Activated CD4-positive, CD25-positive, alpha-beta regulatory T cell treated with anti-CD3 and anti-CD28 coated beads, Interleukin-2, amount 50 U/mL, for 16 hours (primary cell): Measurements from ENCODE around the gene VPS16.

Experiments used
- DNase-seq: peaks from one replicate; pipeline ENCODE4 v3.0.0-alpha.2; 2020; ENCODE audit warnings: low read depth, low spot score

The VPS16 gene

GRCh38 chr20:2899243-2899642, 58.7 kb downstream of the VPS16 start:
- DNase-seq = no peak

DNA sequence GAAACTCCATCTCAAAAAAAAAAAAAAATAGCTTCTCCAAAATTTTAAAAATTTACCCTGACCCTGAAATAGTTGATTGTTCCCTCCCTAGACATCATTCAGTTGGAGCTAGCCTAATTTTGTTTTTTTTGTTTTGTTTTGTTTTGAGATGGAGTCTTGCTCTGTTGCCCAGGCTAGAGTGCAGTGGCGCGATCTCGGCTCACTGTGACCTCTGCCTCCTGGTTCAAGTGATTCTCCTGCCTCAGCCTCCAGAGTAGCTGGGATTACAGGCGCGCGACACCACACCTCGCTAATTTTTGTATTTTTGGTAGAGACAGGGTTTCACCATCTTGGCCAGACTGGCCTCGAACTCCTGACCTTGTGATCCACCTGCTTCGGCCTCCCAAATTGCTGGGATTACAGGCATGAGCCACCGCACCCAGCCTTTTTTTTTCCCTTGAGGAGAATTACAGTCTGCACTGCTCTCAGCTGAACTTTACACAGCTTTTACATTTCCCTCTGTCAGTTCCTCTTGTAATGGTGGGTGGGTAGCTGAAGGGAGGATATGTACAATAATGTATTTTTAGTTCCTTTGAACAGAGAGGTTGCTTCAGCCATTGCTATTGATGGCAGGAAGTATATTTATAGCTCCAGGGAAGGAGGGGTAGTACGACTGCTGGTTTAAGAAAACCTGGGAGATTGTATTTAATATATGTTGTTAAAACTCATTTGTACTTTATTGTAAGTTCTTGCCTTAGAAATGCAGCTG, 60.5 kb downstream of the VPS16 start:
- no peak for DNase-seq

GRCh38 chr20:2902291-2902690, 61.7 kb downstream of the VPS16 start:
- no peak for DNase-seq

- no peak for DNase-seq
Observed at GRCh38 chr20:2902818-2903217, 62.3 kb downstream of the VPS16 start.

GRCh38 chr20:2903686-2904085, 63.1 kb downstream of the VPS16 start:
- DNase-seq = no peak

- DNase-seq = no peak
Observed at GRCh38 chr20:2907519-2907918, 67.0 kb downstream of the VPS16 start.

DNA sequence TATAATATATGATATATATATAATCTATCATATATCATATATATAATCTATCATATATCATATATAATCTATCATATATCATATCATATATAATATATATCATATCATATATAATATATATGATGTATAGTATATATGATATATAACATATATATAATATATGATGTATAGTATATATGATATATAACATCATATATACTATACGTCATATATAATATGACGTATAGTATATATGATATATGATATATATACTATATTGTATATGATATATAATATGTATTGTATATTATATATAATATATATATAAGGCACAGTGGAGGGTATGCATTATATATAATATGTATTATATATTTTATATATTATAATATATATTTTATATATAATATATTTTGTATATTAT, 69.4 kb downstream of the VPS16 start:
- DNase-seq = no peak

DNA sequence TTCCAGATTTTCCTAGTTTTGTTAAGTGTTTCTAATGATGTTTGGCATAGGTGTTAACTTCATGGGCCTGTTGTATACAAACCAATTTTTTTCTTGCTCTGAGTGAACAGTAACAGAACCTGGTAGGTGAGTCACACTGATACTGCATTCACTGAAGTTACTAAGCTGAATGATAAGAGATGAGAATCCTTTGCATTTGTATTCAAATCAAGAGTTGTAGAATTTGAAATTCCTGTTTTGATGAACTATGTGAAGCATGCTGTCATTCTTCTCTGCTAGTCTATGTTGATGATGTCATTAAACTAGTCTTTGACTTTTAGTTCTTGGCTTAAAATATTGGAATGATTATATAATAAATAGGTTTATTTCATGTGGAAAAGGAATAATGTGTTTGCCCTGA, 70.7 kb downstream of the VPS16 start:
- no peak for DNase-seq

DNA sequence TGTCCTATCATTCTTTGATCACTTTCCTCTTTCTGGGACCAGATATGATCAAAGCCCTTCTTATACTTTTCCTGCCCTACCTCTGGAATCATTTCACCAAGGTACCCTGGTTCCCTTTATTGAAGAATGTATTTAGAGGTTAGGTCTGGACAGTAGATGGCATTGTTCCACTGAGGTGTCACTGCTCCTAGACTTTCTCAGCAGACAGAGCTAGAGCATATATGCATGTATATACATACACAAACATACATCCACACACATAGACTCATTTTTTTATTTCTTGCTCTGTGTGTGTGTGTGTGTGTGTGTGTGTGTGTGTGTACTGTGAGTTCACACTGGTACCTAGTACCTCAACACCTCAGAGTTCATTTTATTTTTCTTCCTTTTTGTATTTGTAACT, 73.6 kb downstream of the VPS16 start:
- no peak for DNase-seq
